GM19468 (cell line): ENCODE results near the gene CLEC2L.

Experiments used
- ATAC-seq: cut with Tn5 transposase; IDR thresholded peaks from one replicate; pipeline ENCODE4 v1.9.1; 2021; ENCODE audit warnings: mild to moderate bottlenecking, moderate library complexity, moderate number of reproducible peaks; ENCODE audit not compliant: unreplicated experiment; ENCODE audit errors: extremely low read depth

CLEC2L gene

GRCh38 chr7:139523199-139523941, at the start of gene CLEC2L:
TSS of gene CLEC2L (plus strand) at chr7:139523685. CDS start at chr7:139523928, 243 bp downstream.
- no peak for ATAC-seq

- ATAC-seq = no peak
Measured at GRCh38 chr7:139476139-139476538, 47.3 kb upstream of the CLEC2L start.

GRCh38 chr7:139476891-139477290, 46.6 kb upstream of the CLEC2L start:
- ATAC-seq = no peak

GRCh38 chr7:139479620-139480019, 43.9 kb upstream of the CLEC2L start:
- ATAC-seq = no peak

GRCh38 chr7:139481364-139481763, 42.1 kb upstream of the CLEC2L start:
- no peak for ATAC-seq

GRCh38 chr7:139482122-139482521, 41.4 kb upstream of the CLEC2L start:
- ATAC-seq = no peak

GRCh38 chr7:139482662-139483466, 40.6 kb upstream of the CLEC2L start:
- ATAC-seq = no peak

- ATAC-seq = no peak
Measured at GRCh38 chr7:139487366-139488080, 36.0 kb upstream of the CLEC2L start.

- no peak for ATAC-seq
Measured at GRCh38 chr7:139488810-139489209, 34.7 kb upstream of the CLEC2L start.

- ATAC-seq = no peak
Measured at GRCh38 chr7:139490130-139490529, 33.4 kb upstream of the CLEC2L start.

- no peak for ATAC-seq
Measured at GRCh38 chr7:139492293-139492692, 31.2 kb upstream of the CLEC2L start.

GRCh38 chr7:139494835-139495579, 28.5 kb upstream of the CLEC2L start:
- ATAC-seq = no peak

GRCh38 chr7:139495580-139496125, 27.8 kb upstream of the CLEC2L start:
- ATAC-seq = no peak

- ATAC-seq = no peak
Measured at GRCh38 chr7:139496528-139496927, 27.0 kb upstream of the CLEC2L start.

- ATAC-seq = no peak
Measured at GRCh38 chr7:139500770-139501138, 22.7 kb upstream of the CLEC2L start.

- ATAC-seq = no peak
Measured at GRCh38 chr7:139502226-139502625, 21.3 kb upstream of the CLEC2L start.

- ATAC-seq = no peak
Measured at GRCh38 chr7:139505563-139505962, 17.9 kb upstream of the CLEC2L start.

- ATAC-seq = no peak
Measured at GRCh38 chr7:139509535-139509934, 13.9 kb upstream of the CLEC2L start.

- no peak for ATAC-seq
Measured at GRCh38 chr7:139511315-139511714, 12.2 kb upstream of the CLEC2L start.

GRCh38 chr7:139515266-139515665, 8.2 kb upstream of the CLEC2L start:
- no peak for ATAC-seq
